Stimulated activated CD8-positive, alpha-beta memory T cell treated with anti-CD3 and anti-CD28 coated beads, Interleukin-4, amount 100 ng/mL, for 1 hour (primary cell): ENCODE data around the gene PLA2G1B.

ENCODE experiments used
- DNase-seq, 2 donors: peaks; one replicate each; pipeline ENCODE4 v3.0.0-alpha.2; 2020; ENCODE audit warnings: low read depth in 2 of 2, low spot score in 1 of 2

The PLA2G1B gene

DNA sequence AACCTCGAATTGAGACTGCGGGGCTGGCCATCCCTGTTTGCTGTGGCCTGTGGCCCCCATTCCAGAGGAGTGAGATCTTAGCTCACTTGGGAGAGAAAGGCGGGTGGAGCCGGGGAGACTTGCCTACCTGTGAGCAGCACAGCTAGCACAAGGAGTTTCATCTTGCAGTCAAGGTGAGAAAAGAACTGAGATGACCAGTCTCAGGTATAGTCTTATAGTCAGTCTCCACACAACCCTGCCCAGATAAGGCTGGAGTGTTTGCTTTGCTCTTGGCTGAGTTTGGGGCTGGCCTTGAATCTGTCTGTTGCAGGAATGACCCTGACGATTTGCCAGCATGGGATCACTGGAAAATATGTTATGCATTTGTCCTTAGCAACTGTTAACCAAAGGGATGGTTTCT, at the start of gene PLA2G1B:
Gene PLA2G1B (minus strand): TSS at position 187 of the 400 bp plus-strand sequence. CDS start 26 bp downstream, at position 161.
- no peak for DNase-seq

DNA sequence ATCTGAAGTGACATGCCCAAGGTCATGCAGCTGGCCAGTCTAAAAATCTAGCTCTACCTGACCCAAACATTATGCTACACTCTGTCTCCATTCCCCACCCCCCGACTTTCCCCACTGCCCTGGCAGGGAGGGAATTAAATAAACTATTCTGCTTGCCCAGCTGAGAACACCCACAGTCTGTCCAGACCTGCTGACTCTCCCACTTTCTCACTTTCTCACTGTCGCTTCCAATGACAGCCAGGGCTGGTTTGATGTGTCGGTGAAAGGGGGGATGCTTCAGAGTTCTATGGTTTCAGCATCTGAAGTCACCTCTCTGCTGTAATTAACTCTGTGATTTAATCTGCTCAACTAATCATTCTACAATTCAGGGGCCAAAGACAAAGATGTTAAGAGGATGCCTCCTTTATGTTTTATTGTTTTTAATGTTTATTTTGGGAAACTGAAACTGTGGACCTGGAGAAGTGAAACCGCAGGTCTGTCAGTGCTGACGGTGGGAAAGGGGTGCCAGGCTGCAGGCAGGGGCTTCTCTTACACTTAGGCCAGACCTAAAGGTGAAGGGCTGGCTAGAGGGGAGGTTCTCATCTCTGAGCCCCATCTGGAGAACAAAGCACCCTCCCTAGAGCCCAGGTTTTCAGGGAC, 49.5 kb upstream of the PLA2G1B start:
- DNase-seq: no peak

DNA sequence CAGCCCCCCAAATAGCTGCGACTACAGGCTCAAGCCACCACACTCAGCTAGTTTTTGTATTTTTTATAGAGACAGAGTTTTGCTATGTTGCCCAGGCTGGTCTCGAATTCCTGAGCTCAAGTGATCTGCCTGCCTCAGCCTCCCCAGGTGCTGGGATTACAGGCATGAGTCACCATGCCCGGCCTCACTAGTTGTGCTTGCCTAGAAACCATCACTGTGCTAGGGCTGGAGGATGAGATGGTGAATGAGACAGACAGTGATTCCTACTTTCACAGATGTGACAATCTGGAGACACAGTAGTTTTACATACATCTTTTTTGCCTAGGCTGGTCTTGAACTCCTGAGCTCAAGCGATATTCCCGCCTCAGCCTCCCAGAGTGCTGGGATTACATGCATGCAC, 48.8 kb upstream of the PLA2G1B start:
- no peak for DNase-seq

DNA sequence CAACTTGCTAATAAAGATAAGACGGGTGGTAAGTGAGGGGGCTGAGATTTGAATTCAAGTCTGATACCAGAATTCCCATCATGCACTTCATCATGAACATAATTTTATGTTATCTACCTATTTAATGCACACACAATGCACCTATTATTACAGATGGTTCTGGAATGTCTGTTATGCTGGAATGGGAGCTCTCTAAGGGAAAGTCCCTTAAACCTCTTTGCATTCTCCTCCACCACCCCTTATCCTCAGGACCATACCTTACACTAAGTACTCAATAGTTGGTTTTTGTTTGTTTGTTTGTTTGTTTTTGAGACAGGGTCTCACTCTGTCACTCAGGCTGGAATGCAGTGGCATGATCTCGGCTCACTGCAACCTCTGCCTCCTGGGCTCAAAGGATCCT, 48.4 kb upstream of the PLA2G1B start:
- no peak for DNase-seq

DNA sequence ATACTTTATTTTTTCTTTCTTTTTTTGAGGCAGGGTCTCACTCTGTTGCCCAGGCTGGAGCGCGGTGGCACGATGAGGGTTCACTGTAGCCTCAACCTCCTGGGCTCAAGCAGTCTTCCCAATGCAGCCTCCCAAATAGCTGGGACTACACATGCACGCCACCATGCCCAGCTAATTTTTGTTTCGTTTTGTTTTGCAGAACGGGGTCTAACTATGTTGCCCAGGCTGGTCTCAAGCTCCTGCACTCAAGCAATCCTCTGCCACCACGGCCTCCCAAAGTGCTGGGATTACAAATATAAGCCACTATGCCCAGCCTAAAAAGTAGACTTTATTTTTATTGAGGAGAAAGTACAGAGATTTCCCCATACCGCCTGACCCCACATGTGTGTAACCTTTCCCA, 46.1 kb upstream of the PLA2G1B start:
- DNase-seq: no peak

DNA sequence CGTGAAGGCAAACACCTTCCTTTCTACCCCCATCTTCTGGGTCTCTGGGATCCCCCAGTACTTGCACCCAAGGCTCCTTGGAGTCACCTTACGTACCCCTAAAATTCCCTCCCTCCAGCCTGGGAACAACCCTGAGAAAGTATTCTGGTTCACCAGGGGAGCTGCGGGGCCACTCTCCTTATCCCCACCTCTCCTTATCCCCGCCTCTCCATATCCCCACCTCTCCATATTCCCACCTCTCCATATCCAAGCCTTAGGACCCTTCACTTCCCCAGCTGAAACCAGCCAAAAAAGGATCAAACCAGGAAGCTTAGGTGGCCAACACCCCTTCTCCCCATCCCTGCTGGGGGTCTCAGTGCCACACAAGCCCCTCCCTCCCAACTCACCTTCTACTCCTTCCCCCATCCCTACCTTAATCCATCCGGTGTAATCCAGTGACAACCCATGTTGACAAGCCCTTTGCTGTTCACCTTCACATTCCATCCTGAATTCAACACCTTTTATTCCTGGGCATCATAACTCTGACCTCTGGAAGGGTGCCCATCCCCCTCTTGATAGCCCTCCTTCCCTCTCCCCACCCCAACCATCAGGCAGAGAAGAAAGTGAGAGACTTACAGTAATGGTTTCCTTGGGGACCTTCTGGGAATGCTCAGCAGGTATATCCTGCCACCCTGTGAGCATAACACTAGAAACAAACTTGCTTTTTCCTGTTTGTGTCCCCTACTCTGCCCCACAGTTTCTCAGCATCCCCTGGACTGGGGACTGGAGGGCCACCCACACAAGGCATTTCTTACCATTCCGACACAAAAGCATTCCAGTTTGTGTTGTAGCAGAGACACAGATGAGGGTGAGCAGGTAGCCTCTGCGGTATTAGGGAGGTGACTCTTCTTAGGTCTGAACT, 43.0 kb upstream of the PLA2G1B start:
- no peak for DNase-seq

DNA sequence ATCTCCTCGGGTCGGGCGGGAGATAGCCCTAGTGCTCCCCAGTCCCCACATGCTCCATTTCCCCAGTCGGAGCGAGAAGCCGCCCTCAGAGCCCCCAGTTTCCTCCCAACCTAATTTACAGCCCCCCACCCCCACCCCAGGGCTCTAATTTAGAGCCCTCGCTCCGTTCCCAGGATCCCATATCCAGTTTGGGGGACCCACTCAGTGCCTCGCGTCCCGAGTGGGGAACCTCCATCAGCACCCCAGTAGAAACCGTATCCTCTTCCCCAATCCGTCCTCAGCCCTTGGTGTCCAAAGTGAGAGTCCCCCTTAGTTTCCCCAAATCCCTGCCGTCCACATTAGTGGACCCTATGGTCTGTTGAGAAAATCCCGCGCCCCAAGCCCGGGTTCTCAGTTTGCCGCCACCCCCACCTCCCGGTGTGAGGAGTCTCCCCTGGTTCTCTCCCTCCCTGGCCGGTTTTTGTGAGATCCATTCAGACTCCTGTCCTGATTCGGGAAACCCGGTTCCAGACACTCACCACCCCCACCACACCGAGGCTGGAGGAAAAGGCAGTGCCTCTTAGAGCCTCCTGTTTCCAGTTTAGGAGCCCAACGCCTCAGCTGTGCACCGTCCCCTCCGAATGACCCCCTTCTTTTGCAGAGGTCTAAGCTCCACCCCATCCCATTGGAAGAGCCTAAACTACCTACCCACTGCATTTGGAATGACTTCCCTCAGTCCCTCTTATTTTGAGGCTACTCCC, 42.2 kb upstream of the PLA2G1B start:
- DNase-seq: no peak

DNA sequence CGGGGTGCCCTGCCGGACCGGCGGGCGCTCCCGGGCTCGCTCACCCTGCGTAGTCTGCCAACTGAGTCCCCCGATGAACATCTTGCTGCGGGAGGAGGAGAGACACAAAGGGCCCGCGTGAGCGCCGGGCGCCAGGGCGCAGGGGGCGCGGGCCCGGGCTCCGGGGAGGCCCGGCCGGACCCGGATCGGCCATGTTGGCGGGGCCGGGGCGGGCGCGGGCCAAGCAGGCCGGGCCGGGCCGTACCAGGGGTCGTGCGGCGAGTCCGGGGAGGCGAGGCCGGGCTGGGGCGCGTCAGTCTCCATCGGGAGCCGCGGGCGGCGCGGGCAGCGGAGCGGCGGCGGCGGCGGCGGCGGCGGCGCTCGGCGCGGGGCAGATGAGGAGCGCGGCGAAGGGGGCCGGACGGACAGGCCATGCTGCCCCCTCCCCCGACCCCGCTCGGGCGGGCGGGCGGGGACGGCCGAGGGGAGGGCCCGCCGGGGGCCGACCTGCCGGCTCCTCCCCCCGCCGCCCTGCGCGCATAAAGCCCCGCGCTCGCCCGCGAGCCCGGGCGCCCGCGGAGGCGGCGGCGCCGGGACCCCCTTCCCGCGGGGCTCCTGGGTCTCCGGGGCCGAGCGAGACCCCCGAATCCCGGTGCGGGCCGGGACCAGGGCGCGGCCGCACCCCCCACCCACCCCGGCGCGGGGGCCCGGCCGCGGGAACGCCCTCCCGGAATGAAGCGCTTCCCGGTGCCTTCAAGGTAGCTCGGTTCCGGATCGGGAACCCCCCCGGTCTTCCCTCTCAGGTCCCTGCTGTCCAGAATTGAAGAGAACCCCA, 41.4 kb upstream of the PLA2G1B start, which contains the start of gene MSI1:
Gene MSI1 (minus strand): TSS at position 376 of the 814 bp plus-strand sequence. CDS start 73 bp downstream, at position 303.
- DNase-seq: no peak

DNA sequence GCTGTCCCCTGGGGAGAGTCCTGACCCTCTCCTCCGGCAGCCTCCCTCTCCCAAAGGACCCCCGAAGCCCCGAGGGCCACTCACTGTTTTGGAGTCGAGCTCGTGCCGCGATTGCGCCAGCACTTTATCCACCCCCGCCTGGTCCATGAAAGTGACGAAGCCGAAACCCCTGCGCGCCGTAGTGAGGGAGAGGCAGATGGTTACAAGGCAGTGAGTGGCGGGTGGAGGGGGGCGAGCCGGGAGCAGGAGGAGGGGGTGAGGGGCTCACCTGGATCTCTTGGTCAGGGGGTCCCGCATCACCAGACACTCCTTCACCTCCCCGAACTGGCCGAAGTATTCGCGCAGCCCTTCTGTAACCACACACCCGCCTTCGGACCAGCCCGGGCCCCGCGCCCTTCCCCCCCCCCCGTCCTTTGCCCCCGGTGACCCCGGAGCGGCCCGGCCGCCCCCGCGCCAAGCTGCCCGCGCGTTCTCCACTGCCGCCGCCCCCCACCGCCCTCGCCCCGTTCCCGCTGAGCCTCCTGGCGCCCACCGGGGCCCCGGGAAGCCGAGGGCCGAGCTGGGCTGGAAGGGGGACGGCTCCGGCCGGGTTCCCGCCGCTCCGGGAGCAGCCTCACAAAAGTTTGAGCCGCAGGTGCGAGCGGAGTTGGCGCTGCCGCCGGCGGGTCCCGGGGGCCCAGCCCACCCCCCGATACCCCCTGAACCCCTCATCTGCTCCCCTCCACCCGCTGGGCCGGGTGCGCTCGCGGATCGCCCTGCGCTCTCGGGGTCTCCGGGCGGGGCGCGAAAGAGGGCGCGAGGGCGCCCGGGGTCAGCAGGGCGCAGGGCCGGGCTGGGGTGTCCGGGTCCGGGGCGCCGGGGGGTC, 40.6 kb upstream of the PLA2G1B start:
- no peak for DNase-seq

DNA sequence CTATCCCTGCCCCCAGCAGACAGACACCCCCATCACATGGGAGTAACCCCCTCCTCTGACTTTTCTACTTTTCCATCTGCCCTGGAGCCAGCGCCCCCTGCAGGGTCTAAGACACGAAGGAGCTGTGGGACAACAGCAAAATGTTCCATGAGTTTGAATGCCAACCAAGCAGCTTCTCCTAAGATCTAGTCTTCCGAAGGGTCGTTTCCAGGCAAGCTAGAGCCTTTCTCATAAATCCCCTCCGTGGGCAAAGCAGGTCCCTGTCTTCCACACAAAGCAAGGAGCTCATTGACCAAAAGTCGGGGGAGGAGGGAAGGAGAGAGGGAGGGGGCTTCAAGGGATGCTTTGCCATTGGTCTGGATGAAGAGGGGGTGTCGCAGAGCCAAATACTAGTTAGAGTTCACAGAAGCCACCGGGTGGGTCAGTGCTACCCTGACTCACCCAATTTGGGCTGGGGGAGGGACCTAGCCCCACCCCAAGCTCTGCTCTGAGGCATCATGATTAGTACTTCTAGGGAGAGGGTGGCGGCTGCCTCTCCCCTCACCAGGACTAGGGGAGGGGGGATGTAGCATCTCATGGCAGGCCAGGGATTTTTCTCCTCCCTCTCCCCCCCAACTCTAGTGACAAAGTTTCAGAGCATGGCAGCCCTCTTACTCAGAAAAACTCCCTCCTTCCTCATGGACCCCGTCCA, 39.8 kb upstream of the PLA2G1B start:
- no peak for DNase-seq

DNA sequence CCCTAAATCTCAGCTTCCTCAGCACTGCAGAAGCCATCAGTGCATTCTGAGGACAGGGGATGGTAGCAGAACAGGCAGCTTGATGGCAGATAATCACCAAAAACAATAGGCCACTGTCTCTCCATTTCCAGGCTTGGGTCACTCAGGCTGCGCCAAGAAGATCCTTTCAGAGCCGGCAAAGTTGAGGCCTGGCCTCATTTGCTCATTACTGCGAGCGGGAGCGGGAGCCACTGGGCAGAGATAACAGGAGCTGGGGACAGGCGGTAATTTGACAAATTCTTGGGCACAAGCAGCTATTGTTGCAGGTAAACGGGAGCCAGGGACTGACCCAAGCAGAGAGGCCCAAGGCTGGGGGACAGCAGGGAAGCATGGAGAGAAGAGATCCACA, 39.3 kb upstream of the PLA2G1B start:
- DNase-seq: no peak

DNA sequence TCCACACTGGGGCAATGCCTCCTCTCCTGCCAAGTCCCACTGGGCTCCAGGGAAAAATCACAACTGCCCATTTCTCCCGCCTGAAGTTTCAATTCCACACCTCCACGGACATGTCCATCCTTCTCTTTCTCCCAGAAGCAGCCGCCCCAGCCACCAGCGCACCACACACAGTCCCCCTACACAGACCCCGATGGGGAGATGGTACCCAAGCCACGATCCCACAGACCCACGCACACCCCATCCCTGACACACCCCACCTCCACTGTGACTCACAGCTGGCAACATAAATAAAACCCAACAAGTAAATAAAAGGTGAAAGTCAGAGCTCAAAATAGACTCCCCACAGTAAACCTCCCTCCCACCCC, 38.7 kb upstream of the PLA2G1B start:
- no peak for DNase-seq

DNA sequence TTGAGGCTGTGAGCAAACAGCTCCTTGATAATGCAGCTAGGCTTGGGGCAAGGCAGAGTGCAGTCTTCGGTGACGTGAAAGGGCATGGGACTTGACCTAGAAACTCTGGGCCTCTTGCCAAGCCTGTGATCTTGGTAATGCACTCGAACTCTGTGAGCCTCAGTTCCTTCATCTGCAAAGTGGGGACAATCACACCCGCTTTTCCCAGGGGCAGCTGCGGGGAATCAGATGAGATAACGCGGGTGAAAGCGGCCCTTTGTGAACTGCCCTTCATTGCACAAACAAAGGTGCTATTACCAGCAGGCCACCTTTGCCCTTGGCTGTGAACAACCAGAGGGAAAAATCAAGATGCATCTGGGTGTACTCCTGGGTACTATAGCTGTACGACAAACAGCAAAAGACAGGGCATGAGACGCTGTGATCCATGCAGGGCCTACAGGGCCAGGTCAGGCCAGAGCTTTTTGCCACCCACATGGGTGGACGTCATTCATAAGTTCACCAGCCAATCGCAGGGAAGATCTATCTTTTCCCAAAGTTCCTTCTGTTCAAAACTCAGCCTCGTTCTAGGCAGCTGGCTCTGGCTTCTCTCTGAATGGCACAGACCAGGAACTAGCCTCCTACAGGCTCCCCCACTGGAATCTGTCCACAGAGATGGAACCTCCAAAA, 38.2 kb upstream of the PLA2G1B start:
- no peak for DNase-seq

DNA sequence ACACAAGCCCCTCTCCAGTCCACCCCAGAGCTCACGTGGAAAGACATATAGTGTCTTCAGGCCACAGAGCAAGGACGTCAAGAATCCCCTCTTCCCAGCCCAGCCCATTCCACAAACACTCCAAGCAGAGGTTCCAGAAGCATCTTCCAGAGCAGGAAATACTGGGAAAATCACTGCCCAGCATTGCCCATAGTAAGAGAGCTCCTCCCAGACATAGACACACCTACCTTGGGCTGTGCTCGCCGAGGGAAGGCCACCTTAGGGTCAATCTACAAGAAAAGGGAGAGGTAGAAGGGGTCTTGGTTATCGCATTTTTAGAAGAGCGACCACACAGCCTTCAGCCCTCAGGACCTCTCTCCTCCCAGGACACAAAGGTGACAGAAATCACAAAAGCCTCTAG, 36.9 kb upstream of the PLA2G1B start:
- DNase-seq: no peak

DNA sequence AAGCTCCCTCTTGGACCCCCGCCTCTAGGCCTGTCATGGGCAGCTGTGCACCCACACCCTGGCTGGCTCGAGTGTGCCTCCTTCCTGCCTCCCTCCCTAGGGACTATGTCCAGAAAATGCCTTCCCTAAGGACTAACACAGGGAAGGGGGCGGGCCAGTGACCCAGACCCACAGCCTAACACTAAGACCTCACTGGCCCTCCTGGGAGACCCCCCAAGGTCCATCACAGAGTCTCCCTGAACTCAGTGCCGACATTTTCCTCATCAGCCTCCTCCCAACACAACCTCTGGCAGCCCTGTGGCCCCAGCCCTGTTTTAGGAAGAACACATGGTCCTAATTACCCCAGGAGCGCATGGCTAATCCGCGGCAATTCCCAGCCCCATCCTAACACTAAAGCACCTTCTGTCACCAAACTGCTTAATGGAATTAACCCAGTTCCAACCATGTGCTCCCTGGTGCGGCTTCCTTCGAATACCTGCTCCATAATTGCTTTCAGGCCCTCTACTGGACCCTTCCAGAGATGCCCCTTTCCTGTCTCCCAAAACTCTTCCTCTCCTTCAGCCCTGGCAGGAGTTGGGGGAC, 35.8 kb upstream of the PLA2G1B start:
- DNase-seq: no peak

DNA sequence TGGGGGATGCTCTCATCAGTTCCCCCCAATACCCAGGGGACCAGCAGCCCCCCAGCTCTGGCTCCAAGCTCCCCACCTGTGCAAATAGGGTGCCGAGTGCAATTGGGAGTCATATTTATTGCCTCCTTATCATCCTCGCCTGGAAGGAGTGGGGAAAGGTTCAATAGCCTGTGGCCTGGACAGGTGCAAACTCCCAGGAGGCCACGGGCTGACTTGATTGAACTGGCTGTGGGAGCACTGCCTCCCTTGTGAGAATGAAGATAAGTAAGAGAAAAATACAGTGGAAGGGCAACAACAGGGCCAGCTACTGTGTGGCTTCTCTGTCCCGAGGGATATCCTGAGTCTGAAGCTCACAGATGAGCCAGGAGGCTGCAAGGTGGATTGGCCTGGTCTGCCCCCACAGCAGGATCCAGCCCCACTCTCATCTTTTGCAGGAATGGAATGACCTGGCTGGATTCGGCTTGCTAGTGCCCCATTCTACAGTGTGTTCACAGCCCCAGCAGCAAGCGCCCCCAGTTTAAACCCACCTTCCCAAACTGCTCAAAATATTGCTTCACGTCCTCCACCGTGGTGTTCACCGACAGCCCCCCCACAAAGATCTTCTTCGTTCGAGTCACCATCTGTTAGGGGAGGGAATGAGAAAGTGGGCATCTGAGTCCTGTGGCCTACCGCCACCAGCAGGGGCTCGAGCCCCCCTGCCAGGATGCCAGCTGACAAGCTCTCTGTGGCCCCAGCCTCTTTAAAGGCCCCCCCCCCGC, 35.1 kb upstream of the PLA2G1B start:
- DNase-seq: no peak

DNA sequence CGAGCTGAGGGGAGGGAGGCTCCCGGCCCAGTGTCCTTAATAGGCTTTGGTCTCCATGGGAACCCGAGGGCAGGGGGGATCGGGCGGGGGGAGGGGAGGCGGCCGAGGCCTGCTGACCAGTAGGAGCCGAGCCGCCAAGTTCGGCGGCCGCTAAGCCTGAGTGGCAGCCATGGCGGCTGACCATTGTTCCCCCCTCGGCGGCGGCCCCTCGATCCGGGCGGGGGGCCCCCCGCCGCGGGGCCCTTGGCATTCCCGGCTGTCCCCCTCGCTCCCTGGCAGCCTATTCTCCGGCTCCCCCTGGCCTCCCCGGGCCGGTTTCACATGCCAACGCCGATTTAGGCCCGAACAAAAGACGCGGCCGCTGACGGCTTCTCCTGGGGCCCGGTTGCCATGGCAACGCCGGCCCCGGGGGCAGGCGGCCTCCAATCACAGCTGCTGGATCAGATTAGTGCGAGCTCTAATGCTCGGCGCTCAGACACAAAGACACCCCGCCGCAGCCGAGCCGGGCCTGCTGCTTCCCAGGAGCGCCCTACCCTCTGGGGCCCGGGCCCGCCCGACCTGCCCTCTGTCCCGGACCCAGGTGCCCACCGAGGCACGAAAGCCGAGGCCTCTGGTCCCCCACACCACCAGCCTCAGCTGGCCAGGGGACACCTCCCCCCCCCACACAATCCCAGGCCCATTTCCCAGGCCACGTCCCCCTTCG, 34.1 kb upstream of the PLA2G1B start:
- no peak for DNase-seq
